ENCODE measurements around the gene TMEM50B. TPM values are rescaled to one million over a fixed set of nuclear protein-coding genes. Genes with fewer than 3 reads are reported as not detected.
A peak's percentile ranks its signal among the peaks of the same experiment; 100 is the strongest.

TMEM50B gene
- total RNA-seq (100 to 1,000 TPM in 1 of 2 donors, 10 to 100 TPM in 1; 57.8 to 115 TPM), polyA plus RNA-seq (ENCODE audit: insufficient read depth, low read depth, low replicate concordance) (70.6 TPM)
- long read RNA-seq, donor 1, transcript TMEM50B-209 (4 exons, 695 nt), result minor isoform, 6 of 117 reads
- long read RNA-seq, donor 1, transcript TMEM50B-210 (7 exons, 2,375 nt), result major isoform, 25 of 117 reads
- long read RNA-seq, donor 1, partial matches to known transcripts, result 42 of 117 reads
- long read RNA-seq, donor 1, other reads (novel, unspliced or antisense), result 43 of 117 reads
- long read RNA-seq, donor 2, transcript TMEM50B-210 (7 exons, 2,375 nt), result major isoform, 20 of 117 reads
- long read RNA-seq, donor 2, partial matches to known transcripts, result 68 of 117 reads
- long read RNA-seq, donor 2, other reads (novel, unspliced or antisense), result 28 of 117 reads

- Histone ChIP-seq H3K27me3 (no peaks in the 10 kb centered on the region), H3K4me1 (no peaks in the 10 kb centered on the region), H3K4me3 (peak within 1 kb of the TSS; percentile 94 to 96), H3K36me3 (ENCODE audit: low read depth, missing control alignments) (no peaks in the 10 kb centered on the region), H3K9me3 (no peaks in the 10 kb centered on the region), H3K27ac (peak within 1 kb of the TSS; percentile 91 to 94)
- TF ChIP-seq POLR2A (IDR thresholded peaks at IDR 0.05) (peak; percentile 91), CTCF (IDR thresholded peaks at IDR 0.05) (peak; percentile 50 to 51 (median 51))
- intact Hi-C loops (cut with DNase I; ENCODE audit: low total_unique reads), result no loop called here
- DNase-seq, result peak; percentile 97
- WGBS, 2 donors, result 0 to 1% methylated on average over 7 to 47 of the region's 93 CpGs
These were observed at the start of gene TMEM50B for GRCh38 chr21:33479679-33480480. TMEM50B (minus strand) TSS chr21:33479974; CDS start chr21:33468885, 11,089 bp downstream.

- Histone ChIP-seq H3K9me3 (no peaks in the 10 kb centered on the region), H3K4me3 (no peak overlapping the region), H3K36me3 (ENCODE audit: low read depth, missing control alignments) (no peaks in the 10 kb centered on the region), H3K27ac (no peak overlapping the region), H3K4me1 (no peaks in the 10 kb centered on the region), H3K27me3 (no peaks in the 10 kb centered on the region)
- TF ChIP-seq POLR2A (IDR thresholded peaks at IDR 0.05) (no peak), CTCF (IDR thresholded peaks at IDR 0.05) (no peak)
- WGBS, 2 donors, result 73 to 77% methylated on average over 1 of the region's 1 CpG
- DNase-seq, result no peak
- intact Hi-C loops (cut with DNase I; ENCODE audit: low total_unique reads), result no loop called here
These were observed 43.2 kb upstream of the TMEM50B start for GRCh38 chr21:33522953-33523349.

GRCh38 chr21:33522297-33522952, 42.7 kb upstream of the TMEM50B start:
- DNase-seq, result no peak
- Histone ChIP-seq H3K36me3 (ENCODE audit: low read depth, missing control alignments) (no peaks in the 10 kb centered on the region), H3K4me1 (no peaks in the 10 kb centered on the region), H3K27me3 (no peaks in the 10 kb centered on the region), H3K4me3 (no peak overlapping the region), H3K27ac (no peak overlapping the region), H3K9me3 (no peaks in the 10 kb centered on the region)
- no peak for TF ChIP-seq POLR2A (IDR thresholded peaks at IDR 0.05)
- no peak for TF ChIP-seq CTCF (IDR thresholded peaks at IDR 0.05)
- 88 to 90% methylated on average over 5 of the region's 5 CpGs for WGBS, 2 donors
- intact Hi-C loops (cut with DNase I; ENCODE audit: low total_unique reads), result no loop called here

GRCh38 chr21:33518899-33519298, 39.1 kb upstream of the TMEM50B start:
- no peaks in the 10 kb centered on the region for H3K4me1 ChIP-seq
- no peak for DNase-seq
- no peak overlapping the region for H3K27ac ChIP-seq
- intact Hi-C loops (cut with DNase I; ENCODE audit: low total_unique reads), result no loop called here
- no peak overlapping the region for H3K4me3 ChIP-seq
- no peaks in the 10 kb centered on the region for H3K27me3 ChIP-seq
- no peaks in the 10 kb centered on the region for H3K9me3 ChIP-seq
- 91 to 95% methylated on average over 4 of the region's 4 CpGs for WGBS, 2 donors
- no peak for TF ChIP-seq CTCF (IDR thresholded peaks at IDR 0.05)
- TF ChIP-seq POLR2A (IDR thresholded peaks at IDR 0.05), result no peak
- no peaks in the 10 kb centered on the region for H3K36me3 ChIP-seq (ENCODE audit: low read depth, missing control alignments)

Measured in testis (tissue), 5 donors.